H1 (cell line): ENCODE measurements around the gene NMT2. TPM values are rescaled to one million over a fixed set of nuclear protein-coding genes. Genes with fewer than 3 reads are reported as not detected.

Experiments
- TCF12 ChIP-seq: IDR thresholded peaks from 2 replicates; pipeline ENCODE4 v1.6.1; 2011; ENCODE audit warnings: low read depth, mild to moderate bottlenecking, low read length
- TEAD4 ChIP-seq: IDR thresholded peaks from 2 replicates; pipeline ENCODE4 v1.6.1; 2012; ENCODE audit warnings: low read depth, low read length, inconsistent platforms, mixed read lengths
- polyA plus RNA-seq, 7 experiments: library from polyadenylated mRNA; depleted of rRNA in 3 of 7; stranded (reverse) in 5 of 7; unstranded in 2 of 7; fragments of >200 nt in 5 of 7; fragments of 200-250 nt in 2 of 7; gene quantifications; 1 replicate in 5 of 7; 2 replicates in 1 of 7; 4 replicates in 1 of 7; pipeline versions ENCODE4 v1.2.1 to v1.2.3, GENCODE V29; 2011 to 2013; ENCODE audit warnings: missing spikeins in 2 of 7, mixed read lengths in 2 of 7
- total RNA-seq: library from RNA; stranded (reverse); fragmentation: NEBNext Ultra II Directional; extraction: Animal tissue kit (Norgen Biotek cat#: 25700); gene quantifications from 2 replicates; pipeline ENCODE4 v1.2.1, GENCODE V29; 2021
- TF ChIP-seq, protein P1 (sequence below): IDR thresholded peaks from 2 replicates; pipeline ENCODE4 v1.6.1; 2012; ENCODE audit warnings: low read length, inconsistent platforms

The NMT2 gene
- total and polyA plus RNA-seq, 2 of the 8 experiments (the other 6 are each of a cell fraction or from before 2014, with no cell fraction given) = 4.4 to 15.4 TPM

DNA sequence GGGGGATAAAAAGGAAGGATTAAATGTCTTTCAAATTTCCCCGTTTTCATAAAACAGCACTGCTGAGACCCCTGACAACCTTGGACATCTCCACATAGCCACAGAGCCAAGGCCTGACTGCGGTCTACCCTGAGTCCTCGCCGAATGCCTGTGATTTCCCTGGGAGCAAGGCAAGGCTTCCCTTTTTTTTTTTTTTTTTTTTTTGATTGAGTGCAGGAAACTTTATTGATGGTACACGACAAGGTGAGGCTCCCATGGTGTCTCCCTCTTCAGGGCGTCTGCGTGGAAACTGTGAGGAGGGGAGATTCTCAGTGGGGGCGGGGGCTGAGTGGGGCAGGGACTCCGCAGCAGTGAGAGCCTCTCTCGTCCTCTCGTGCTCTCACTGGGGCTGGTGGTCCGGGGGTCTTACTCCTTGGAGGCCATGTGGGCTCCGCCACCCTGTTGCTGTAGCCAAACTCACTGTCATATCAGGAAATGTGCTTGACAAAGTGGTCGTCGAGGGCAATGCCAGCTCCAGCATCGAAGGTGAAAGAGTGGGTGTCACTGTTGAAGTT is 75.6 kb downstream of the NMT2 start (continued):
- TF ChIP-seq, protein P1, sequence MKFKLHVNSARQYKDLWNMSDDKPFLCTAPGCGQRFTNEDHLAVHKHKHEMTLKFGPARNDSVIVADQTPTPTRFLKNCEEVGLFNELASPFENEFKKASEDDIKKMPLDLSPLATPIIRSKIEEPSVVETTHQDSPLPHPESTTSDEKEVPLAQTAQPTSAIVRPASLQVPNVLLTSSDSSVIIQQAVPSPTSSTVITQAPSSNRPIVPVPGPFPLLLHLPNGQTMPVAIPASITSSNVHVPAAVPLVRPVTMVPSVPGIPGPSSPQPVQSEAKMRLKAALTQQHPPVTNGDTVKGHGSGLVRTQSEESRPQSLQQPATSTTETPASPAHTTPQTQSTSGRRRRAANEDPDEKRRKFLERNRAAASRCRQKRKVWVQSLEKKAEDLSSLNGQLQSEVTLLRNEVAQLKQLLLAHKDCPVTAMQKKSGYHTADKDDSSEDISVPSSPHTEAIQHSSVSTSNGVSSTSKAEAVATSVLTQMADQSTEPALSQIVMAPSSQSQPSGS = no peak
- no peak for TF ChIP-seq TEAD4
- TF ChIP-seq TCF12 = no peak
